Fibroblast of upper back skin (primary cell): ENCODE measurements around the gene SPAG8.

Source experiments
- DNase-seq: peaks from one replicate; pipeline ENCODE4 v3.0.0-alpha.2; 2013

Gene SPAG8, protein sequence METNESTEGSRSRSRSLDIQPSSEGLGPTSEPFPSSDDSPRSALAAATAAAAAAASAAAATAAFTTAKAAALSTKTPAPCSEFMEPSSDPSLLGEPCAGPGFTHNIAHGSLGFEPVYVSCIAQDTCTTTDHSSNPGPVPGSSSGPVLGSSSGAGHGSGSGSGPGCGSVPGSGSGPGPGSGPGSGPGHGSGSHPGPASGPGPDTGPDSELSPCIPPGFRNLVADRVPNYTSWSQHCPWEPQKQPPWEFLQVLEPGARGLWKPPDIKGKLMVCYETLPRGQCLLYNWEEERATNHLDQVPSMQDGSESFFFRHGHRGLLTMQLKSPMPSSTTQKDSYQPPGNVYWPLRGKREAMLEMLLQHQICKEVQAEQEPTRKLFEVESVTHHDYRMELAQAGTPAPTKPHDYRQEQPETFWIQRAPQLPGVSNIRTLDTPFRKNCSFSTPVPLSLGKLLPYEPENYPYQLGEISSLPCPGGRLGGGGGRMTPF

GRCh38 chr9:35812025-35812602, at the start of gene SPAG8:
SPAG8 (minus strand) TSS chr9:35812262; CDS start chr9:35812147, 115 bp downstream.
- DNase-seq = peak; percentile 96

DNA sequence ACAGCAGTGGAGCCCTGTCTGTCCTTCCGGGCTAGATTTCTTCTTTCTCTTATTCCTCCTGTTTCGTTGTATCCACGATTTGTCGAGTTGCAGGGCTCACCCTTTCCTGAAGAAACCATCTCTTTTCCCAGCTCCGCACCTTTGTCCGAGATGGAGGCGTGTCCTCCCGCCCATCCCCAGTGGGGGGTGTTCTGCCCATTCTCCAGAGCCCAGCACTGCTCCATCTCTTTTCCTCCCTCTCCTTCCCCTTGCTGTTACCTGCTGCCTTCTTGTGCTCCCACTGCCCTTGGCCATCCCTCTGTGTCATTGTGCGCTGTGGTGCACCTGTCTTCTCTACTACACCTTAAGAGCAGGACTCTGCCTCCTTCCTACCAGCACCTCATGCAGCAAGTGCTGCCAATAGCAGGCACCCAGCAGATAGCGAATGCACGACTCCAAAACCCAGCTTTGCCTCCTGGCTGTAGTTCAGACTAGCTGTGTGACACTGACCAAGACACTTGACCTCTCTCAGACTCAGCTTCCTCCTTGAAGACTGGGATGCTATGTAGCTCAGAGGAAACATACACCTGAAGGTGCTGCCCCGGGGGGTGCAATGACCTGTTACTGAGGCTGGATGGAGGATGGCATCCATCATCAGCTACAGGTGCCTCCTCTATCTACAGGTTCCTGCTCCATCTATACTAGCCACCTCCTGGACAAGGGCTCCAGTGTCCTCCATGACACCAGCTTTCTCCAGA, 49.3 kb upstream of the SPAG8 start:
- no peak for DNase-seq

DNA sequence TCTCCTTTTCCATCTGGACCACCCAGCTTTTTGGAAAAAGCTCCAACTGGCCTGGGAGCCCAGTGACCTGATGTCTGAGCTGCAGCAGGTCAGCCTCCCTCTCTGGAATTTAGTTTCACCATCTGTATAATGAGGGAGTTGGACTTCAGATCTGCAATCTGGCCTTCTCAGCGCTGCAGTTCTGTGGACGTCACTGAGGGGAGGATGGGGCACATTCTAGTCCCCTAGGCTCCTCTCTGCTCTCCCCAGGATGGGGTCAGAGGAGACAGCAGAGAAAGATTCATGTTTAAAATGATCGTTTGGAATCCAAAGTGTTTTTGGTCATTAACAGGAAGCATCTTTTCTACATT, 47.9 kb upstream of the SPAG8 start:
- DNase-seq = no peak

GRCh38 chr9:35859310-35859989, 47.4 kb upstream of the SPAG8 start:
- peak; percentile 19 for DNase-seq

GRCh38 chr9:35858458-35858857, 46.4 kb upstream of the SPAG8 start:
- no peak for DNase-seq

- no peak for DNase-seq
Measured at GRCh38 chr9:35856882-35857281, 44.8 kb upstream of the SPAG8 start.

DNA sequence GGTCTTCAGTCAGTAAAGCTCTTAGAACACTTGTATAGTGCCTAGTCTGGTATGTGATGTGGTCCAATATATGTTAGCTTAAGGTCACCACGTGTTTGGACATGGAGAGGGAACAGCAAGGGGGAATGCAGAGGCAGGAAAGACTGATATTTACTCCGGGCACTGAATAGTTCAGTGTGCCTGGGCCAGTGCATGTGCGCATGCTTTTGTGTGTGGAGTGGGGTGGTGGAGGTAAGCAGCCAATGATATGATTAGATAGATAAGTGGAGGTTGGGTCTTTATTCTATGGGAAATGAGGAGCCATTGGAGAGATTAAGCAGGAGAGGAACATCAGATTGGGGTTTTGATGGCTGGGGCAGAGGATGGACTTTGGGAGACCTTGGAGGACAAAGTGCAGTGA, 44.1 kb upstream of the SPAG8 start:
- DNase-seq = no peak

DNA sequence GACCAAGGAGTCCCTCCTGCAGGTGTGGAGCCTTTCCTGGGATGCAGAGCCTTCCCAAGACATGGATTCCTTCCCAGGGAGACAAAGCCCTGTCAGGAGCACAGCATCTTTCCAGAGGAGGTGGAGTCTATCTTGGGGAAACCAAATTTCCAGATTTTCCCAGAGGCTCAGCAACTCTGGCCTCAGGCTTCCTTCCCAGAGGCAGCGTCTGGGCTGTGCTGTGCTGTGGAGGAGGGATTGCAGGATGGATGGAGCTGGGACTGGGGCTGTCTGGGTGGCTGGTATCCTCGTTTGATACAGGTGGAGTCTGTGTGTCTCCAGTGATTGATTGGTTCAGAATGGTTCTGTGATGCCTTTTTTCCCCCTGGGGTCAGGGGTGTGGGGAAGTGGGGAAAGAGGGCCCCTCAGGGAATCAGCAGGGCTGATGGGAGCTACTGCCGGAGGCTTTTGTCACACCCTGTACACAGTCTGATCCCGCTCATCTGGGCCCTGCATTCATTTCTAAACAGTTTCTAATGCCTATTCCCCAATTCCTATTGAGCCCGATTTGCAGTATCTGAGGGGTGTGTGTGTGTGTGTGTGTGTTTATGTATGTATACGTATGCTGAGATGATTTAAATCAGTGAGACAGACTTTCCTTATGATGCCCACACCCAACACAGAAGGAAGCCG, 42.2 kb upstream of the SPAG8 start:
- no peak for DNase-seq

- no peak for DNase-seq
Measured at GRCh38 chr9:35852876-35853865, 41.1 kb upstream of the SPAG8 start.

- no peak for DNase-seq
Measured at GRCh38 chr9:35852267-35852815, 40.3 kb upstream of the SPAG8 start.

GRCh38 chr9:35847792-35848572, 35.9 kb upstream of the SPAG8 start:
- DNase-seq = peak; percentile 83

DNA sequence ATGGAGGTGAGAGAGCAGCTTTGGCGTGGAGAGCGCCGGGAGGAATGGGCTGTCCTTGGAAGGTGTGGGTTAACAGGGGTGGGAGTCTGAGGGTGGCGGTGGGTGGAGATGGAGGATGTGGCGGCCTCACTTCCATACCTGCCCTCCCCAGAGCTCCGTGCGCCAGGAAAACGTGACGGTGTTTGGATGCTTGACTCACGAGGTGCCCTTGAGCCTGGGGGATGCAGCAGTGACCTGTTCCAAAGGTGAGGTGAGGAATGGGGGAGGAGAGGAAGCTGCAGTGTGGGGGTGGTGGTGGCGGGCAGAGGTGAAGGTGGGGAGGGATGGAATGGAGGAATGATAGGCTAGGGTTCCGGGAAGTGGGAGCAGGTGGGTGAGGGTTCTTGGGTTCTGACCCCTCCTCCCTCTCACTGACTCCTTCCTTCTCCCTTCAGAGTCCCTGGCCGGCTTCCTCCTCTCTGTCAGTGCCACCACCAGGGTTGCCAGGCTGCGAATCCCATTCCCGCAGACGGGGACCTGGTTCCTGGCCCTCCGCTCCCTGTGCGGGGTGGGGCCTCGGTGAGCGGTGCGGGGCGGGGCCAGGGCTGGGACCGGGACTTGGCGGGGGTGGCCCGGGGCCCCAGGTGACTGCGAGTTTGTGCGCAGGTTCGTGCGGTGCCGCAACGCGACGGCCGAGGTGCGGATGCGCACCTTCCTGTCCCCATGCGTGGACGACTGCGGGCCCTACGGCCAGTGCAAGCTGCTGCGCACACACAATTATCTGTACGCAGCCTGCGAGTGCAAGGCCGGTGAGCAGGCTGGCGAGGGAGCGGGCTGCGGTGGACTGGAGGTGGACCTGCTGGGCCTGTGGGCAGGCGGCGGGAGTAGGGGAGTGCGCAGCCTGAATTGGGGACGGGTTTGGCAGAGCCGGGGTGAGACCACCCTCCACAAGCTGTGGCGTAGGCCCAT, 34.0 kb upstream of the SPAG8 start:
- no peak for DNase-seq

GRCh38 chr9:35844628-35845270, 32.7 kb upstream of the SPAG8 start:
- peak; percentile 93 for DNase-seq

DNA sequence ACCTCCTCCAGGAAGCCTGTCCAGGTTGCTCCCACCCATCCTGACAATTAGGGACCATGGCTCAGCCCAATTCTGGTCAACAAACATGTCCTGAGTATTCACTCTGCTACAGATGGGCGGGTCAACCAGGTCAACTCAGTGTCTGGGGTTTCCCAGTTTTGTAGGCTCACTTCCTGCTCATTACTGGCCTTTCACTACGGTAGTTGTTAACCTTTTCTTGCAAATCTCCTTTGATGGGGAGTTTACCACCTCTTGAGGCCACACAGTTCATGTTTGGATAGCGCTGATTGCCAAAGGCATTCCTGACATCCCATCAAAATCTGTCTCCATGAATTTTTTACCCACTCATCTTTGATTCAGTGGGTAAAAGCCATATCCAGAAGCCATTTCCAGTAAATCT, 30.7 kb upstream of the SPAG8 start:
- DNase-seq = no peak

- no peak for DNase-seq
Measured at GRCh38 chr9:35842020-35842745, 30.1 kb upstream of the SPAG8 start.

GRCh38 chr9:35841645-35841900, 29.5 kb upstream of the SPAG8 start:
- no peak for DNase-seq

DNA sequence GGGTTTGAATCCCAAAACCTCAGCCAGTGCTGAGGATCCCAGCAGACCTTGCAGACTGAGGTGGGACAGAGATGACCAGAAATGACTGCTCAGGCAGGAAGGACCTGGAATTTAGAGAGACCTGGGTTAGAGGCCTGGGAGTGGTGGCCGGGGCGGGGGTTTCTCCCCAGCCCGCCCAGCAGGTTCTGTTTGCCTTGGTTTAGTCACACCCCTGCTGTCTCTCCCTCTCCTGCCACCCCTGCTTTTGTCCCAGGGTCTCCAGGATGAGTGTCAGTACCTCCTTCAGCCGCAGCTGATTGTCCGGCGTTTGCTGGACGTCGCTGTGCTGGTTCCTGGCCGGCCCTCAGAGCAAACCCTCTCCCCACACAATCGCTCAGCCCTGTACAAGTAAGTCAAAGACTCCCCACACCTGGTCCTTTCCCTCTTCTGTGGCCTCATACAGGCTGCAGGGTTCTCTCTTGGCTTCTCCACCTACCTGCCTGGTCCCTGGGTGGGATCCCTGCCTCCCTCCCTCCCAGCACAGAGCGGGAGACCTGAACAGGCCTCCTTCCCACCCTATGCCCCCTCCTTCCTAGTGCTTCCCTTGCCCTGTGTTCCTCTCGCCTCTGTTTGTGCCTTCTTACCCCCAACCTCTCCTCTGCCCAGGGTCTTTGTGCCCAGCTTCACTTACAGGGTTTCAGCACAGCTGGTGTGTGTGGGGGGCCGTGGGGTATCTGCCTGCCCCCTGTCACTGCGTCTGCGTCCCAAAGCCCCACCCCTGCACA, 29.0 kb upstream of the SPAG8 start:
- DNase-seq = no peak
